H1 (cell line): ENCODE measurements around the gene AKR7A2. TPM values are rescaled to one million over a fixed set of nuclear protein-coding genes. Genes with fewer than 3 reads are reported as not detected.

ENCODE experiments used
- CTCF ChIA-PET: fragments of 300-600 bp; sonication (Branson Sonifier 250); formaldehyde crosslinking; loops from one replicate; lab custom pipeline; 2021; ENCODE audit not compliant: partially characterized antibody; lab: Charles Lee
- POLR2A ChIA-PET: fragments of 300-600 bp; sonication (Branson Sonifier 250); formaldehyde crosslinking; loops from one replicate; lab custom pipeline; 2021; ENCODE audit warnings: inconsistent platforms; ENCODE audit not compliant: partially characterized antibody; lab: Charles Lee
- DNase-seq, 2 experiments: peaks; one replicate each; pipeline versions ENCODE4 v3.0.0 to v3.0.0-alpha.2; 2010 to 2022; ENCODE audit warnings: low spot score in 2 of 2, low read depth in 1 of 2, mixed read lengths in 1 of 2
- FAIRE-seq: peaks from 2 replicates; lab custom pipeline; 2011; peaks lifted over from hg19 to GRCh38; lab: Jason Lieb, UNC
- H2AFZ ChIP-seq: 2 replicates; pipeline ENCODE4 v1.8.1; 2012; ENCODE audit warnings: low read length, inconsistent platforms
- H2AK5ac ChIP-seq: 2 replicates; pipeline ENCODE4 v1.6.1; 2013; ENCODE audit warnings: low read depth, low read length
- H2BK120ac ChIP-seq: replicated peaks from 2 replicates; pipeline ENCODE3; 2013; ENCODE audit warnings: low read depth, low read length, inconsistent platforms
- H2BK12ac ChIP-seq: 2 replicates; pipeline ENCODE4 v1.6.1; 2013; ENCODE audit warnings: low read depth, low read length
- H2BK15ac ChIP-seq: 2 replicates; pipeline ENCODE4 v1.6.1; 2013; ENCODE audit warnings: low read length
- H2BK20ac ChIP-seq: 2 replicates; pipeline ENCODE4 v1.6.1; 2013; ENCODE audit warnings: low read length
- H2BK5ac ChIP-seq: 2 replicates; pipeline ENCODE4 v1.6.1; 2013; ENCODE audit warnings: low read depth, low read length
- H3K14ac ChIP-seq: 2 replicates; pipeline ENCODE4 v1.6.1; 2013; ENCODE audit warnings: inconsistent platforms; ENCODE audit not compliant: insufficient read length
- H3K18ac ChIP-seq: 2 replicates; pipeline ENCODE4 v1.6.1; 2013; ENCODE audit warnings: low read length; ENCODE audit errors: extremely low read depth
- H3K23ac ChIP-seq: 2 replicates; pipeline ENCODE4 v1.6.1; 2013; ENCODE audit warnings: inconsistent platforms; ENCODE audit not compliant: insufficient read length
- H3K23me2 ChIP-seq: 2 replicates; pipeline ENCODE4 v1.6.1; 2013; ENCODE audit warnings: low read depth, low read length
- H3K27ac ChIP-seq: 2 replicates; pipeline ENCODE4 v1.6.1; 2011; ENCODE audit warnings: low read depth, low read length, inconsistent platforms
- H3K27me3 ChIP-seq, 4 experiments: replicated peaks in 1 of 4; 1 replicate in 1 of 4; 2 replicates in 3 of 4; pipeline versions ENCODE4 v1.6.1 to v1.8.1; 2011 to 2013; ENCODE audit warnings: low read length in 3 of 4, mild to moderate bottlenecking in 3 of 4, inconsistent platforms in 2 of 4, mixed read lengths in 2 of 4, moderate library complexity in 1 of 4; ENCODE audit not compliant: control insufficient read depth in 3 of 4, insufficient read depth in 3 of 4; ENCODE audit errors: extremely low read depth in 1 of 4
- H3K36me3 ChIP-seq, 4 experiments: 2 replicates each; pipeline versions ENCODE4 v1.6.1 to v1.8.1; 2011 to 2013; ENCODE audit warnings: mild to moderate bottlenecking in 4 of 4, low read length in 3 of 4, moderate library complexity in 2 of 4, control low read depth in 1 of 4, inconsistent platforms in 1 of 4; ENCODE audit not compliant: insufficient read depth in 4 of 4, control insufficient read depth in 2 of 4
- H3K4ac ChIP-seq: replicated peaks from 2 replicates; pipeline ENCODE3; 2013; ENCODE audit warnings: low read length, low read depth, mixed read lengths, inconsistent platforms; ENCODE audit not compliant: insufficient read length
- H3K4me1 ChIP-seq, 4 experiments: replicated peaks in 1 of 4; 1 replicate in 1 of 4; 2 replicates in 3 of 4; pipeline versions ENCODE4 v1.6.1 to v1.8.1; 2011 to 2013; ENCODE audit warnings: low read length in 3 of 4, inconsistent platforms in 2 of 4, mixed read lengths in 1 of 4; ENCODE audit not compliant: insufficient read depth in 4 of 4, control insufficient read depth in 3 of 4
- H3K4me2 ChIP-seq, 2 experiments: 2 replicates each; pipeline versions ENCODE4 v1.6.1 to v1.8.1; 2011 to 2013; ENCODE audit warnings: low read depth in 2 of 2, low read length in 2 of 2, control low read depth in 1 of 2, inconsistent platforms in 1 of 2, mild to moderate bottlenecking in 1 of 2; ENCODE audit not compliant: insufficient read depth in 1 of 2
- H3K4me3 ChIP-seq, 4 experiments: fragments of 200-600, 300-600 bp in 1 of 4; sonication (generic), shearing (Covaris generic), sonication (Bioruptor Twin) in 1 of 4; 2 replicates each; pipeline versions ENCODE4 v1.5.1 to v1.8.1; 2011 to 2016; ENCODE audit warnings: low read length in 4 of 4, low read depth in 3 of 4, control low read depth in 2 of 4, inconsistent platforms in 2 of 4, mild to moderate bottlenecking in 2 of 4, mixed read lengths in 1 of 4, moderate library complexity in 1 of 4; ENCODE audit not compliant: insufficient read depth in 2 of 4; ENCODE audit errors: extremely low read depth in 1 of 4
- H3K56ac ChIP-seq: replicated peaks from 2 replicates; pipeline ENCODE3; 2013; ENCODE audit warnings: low read depth, mild to moderate bottlenecking, mixed read lengths, low read length, inconsistent platforms; ENCODE audit not compliant: insufficient read length
- H3K79me1 ChIP-seq: 2 replicates; pipeline ENCODE4 v1.6.1; 2013; ENCODE audit warnings: low read depth, low read length, control low read depth
- H3K79me2 ChIP-seq, 2 experiments: 2 replicates each; pipeline versions ENCODE4 v1.6.1 to v1.8.1; 2012 to 2013; ENCODE audit warnings: low read length in 2 of 2, mild to moderate bottlenecking in 2 of 2, inconsistent platforms in 1 of 2; ENCODE audit not compliant: insufficient read depth in 2 of 2, control insufficient read depth in 1 of 2
- H3K9ac ChIP-seq, 4 experiments: replicated peaks in 1 of 4; 1 replicate in 1 of 4; 2 replicates in 3 of 4; pipeline versions ENCODE4 v1.6.1 to v1.8.1; 2011 to 2013; ENCODE audit warnings: low read depth in 3 of 4, low read length in 3 of 4, control low read depth in 2 of 4, mild to moderate bottlenecking in 2 of 4, moderate library complexity in 2 of 4, inconsistent platforms in 1 of 4; ENCODE audit errors: extremely low read depth in 1 of 4
- H3K9me3 ChIP-seq, 2 experiments: 2 replicates each; pipeline versions ENCODE4 v1.6.1 to v1.8.1; 2012 to 2013; ENCODE audit warnings: mild to moderate bottlenecking in 2 of 2, moderate library complexity in 2 of 2, control low read depth in 1 of 2, inconsistent platforms in 1 of 2, low read depth in 1 of 2, low read length in 1 of 2, mixed read lengths in 1 of 2; ENCODE audit not compliant: insufficient read depth in 2 of 2
- H4K20me1 ChIP-seq, 2 experiments: replicated peaks in 1 of 2; 2 replicates each; pipeline versions ENCODE3 to v1.8.1; 2011 to 2013; ENCODE audit warnings: inconsistent platforms in 2 of 2, low read length in 2 of 2, mild to moderate bottlenecking in 1 of 2; ENCODE audit not compliant: insufficient read depth in 2 of 2, control insufficient read depth in 1 of 2
- H4K5ac ChIP-seq: 2 replicates; pipeline ENCODE4 v1.6.1; 2013; ENCODE audit warnings: low read length, low read depth, mixed read lengths, inconsistent platforms; ENCODE audit not compliant: insufficient read length
- H4K8ac ChIP-seq: 2 replicates; pipeline ENCODE4 v1.8.0; 2013; ENCODE audit warnings: mild to moderate bottlenecking, moderate library complexity, low read length, inconsistent platforms; ENCODE audit not compliant: insufficient read depth; ENCODE audit errors: extremely low read depth
- H4K91ac ChIP-seq: replicated peaks from 2 replicates; pipeline ENCODE3; 2013; ENCODE audit warnings: low read length, mixed read lengths, inconsistent platforms; ENCODE audit not compliant: insufficient read length
- CBX8 ChIP-seq: fragments of 300-800, 300-1000 bp; sonication (generic); IDR thresholded peaks from 2 replicates; pipeline ENCODE4 v1.7.1; 2016; ENCODE audit warnings: low read depth, low read length, borderline replicate concordance
- MAFK ChIP-seq: IDR thresholded peaks from 2 replicates; pipeline ENCODE4 v1.6.1; 2012; ENCODE audit warnings: low read depth, mild to moderate bottlenecking, improper control_type of control experiment, low read length
- RXRA ChIP-seq: IDR thresholded peaks from 2 replicates; pipeline ENCODE4 v1.6.1; 2011; ENCODE audit warnings: low read depth, mild to moderate bottlenecking, low read length, moderate library complexity; ENCODE audit not compliant: insufficient read depth
- SIX5 ChIP-seq: IDR thresholded peaks from 2 replicates; pipeline ENCODE4 v1.6.1; 2011; ENCODE audit warnings: mild to moderate bottlenecking, low read depth, low read length
- SRF ChIP-seq: IDR thresholded peaks from 2 replicates; pipeline ENCODE4 v1.6.1; 2011; ENCODE audit warnings: mild to moderate bottlenecking, low read depth, low read length, moderate library complexity
- WGBS, 2 experiments: shearing (Covaris generic) in 1 of 2; methylation state at CpG; one replicate each; pipeline versions ENCODE4 v1.1.6 to v1.1.7; 2013 to 2015; ENCODE audit warnings: low lambda C conversion rate in 2 of 2, mixed read lengths in 2 of 2, inconsistent platforms in 1 of 2, low coverage in 1 of 2, missing lambda C conversion rate in 1 of 2; ENCODE audit not compliant: insufficient replicate concordance in 2 of 2, insufficient coverage in 1 of 2, insufficient read length in 1 of 2; ENCODE audit errors: extremely low coverage in 1 of 2, missing lambda C conversion rate in 1 of 2; 5-methylcytosine and 5-hydroxymethylcytosine counted together
- polyA plus RNA-seq, 7 experiments: library from polyadenylated mRNA; depleted of rRNA in 3 of 7; stranded (reverse) in 5 of 7; unstranded in 2 of 7; fragments of >200 nt in 5 of 7; fragments of 200-250 nt in 2 of 7; gene quantifications; 1 replicate in 5 of 7; 2 replicates in 1 of 7; 4 replicates in 1 of 7; pipeline versions ENCODE4 v1.2.1 to v1.2.3, GENCODE V29; 2011 to 2013; ENCODE audit warnings: missing spikeins in 2 of 7, mixed read lengths in 2 of 7
- total RNA-seq: library from RNA; stranded (reverse); fragmentation: NEBNext Ultra II Directional; extraction: Animal tissue kit (Norgen Biotek cat#: 25700); gene quantifications from 2 replicates; pipeline ENCODE4 v1.2.1, GENCODE V29; 2021

AKR7A2 gene
- total and polyA plus RNA-seq, 2 of the 8 experiments (the other 6 are each of a cell fraction or from before 2014, with no cell fraction given), result 32.0 to 48.3 TPM

GRCh38 chr1:19322481-19322880 is 10.5 kb upstream of the AKR7A2 start:
- Histone ChIP-seq H3K14ac (no peak overlapping the region), H3K4me1 (no peaks in the 10 kb centered on the region; a peak in 3 of 7 replicates), H3K4ac (no peak overlapping the region), H3K79me1 (no peaks in the 10 kb centered on the region), H2AFZ (no peak overlapping the region), H3K23ac (no peak overlapping the region), H4K20me1 (peaks cover 3 to 22% of the 10 kb centered on the region in 2 experiments), H3K27me3 (no peaks in the 10 kb centered on the region), H3K9me3 (no peaks in the 10 kb centered on the region), H3K23me2 (no peaks in the 10 kb centered on the region), H4K91ac (no peak overlapping the region), H2BK15ac (no peak overlapping the region), H4K8ac (no peak overlapping the region), H3K36me3 (peaks cover 5 to 18% (median 7%) of the 10 kb centered on the region in 4 experiments; a peak in 5 of 8 replicates), H2BK20ac (no peak overlapping the region), H4K5ac (no peak overlapping the region), H3K4me3 (no peak overlapping the region), H3K79me2 (no peaks in the 10 kb centered on the region), H3K4me2 (no peak overlapping the region), H3K56ac (no peak overlapping the region), H3K27ac (no peak overlapping the region), H3K9ac (no peak overlapping the region), H3K18ac (no peak overlapping the region), H2AK5ac (no peak overlapping the region), H2BK120ac (no peak overlapping the region), H2BK12ac (no peak overlapping the region), H2BK5ac (no peak overlapping the region)
- 74% methylated on average over 9 of the region's 10 CpGs; no CpG with 5 or more reads in 1 of the 2 experiments for WGBS, 2 experiments
- ChIA-PET POLR2A (interaction anchor here (0.6 to 16.9 kb wide), 3 partner anchors 8 to 34 kb away, joined by 3 to 143 read pairs (median 3); no protein-coding TSS in a partner anchor), CTCF (interaction anchor here (0.6 to 1.7 kb wide), 6 partner anchors 29 to 372 kb away, joined by 3 to 4 read pairs (median 4); no protein-coding TSS in a partner anchor)
- no peak for TF ChIP-seq RXRA
- TF ChIP-seq MAFK, result no peak
- no peak for TF ChIP-seq SIX5
- TF ChIP-seq SRF, result no peak
- no peak for TF ChIP-seq CBX8
- FAIRE-seq (no peak), DNase-seq (no peak)
